Measurements from ENCODE around the gene GRID2.
"Not testable (repeated sequence)": the region's sequence is repeated elsewhere in the genome, so short reads cannot be mapped to it uniquely, and the experiment has no call there.

GRID2 gene

GRCh38 chr4:93232883-93233282 is 929.1 kb downstream of the GRID2 start:
- no peak for FAIRE-seq

GRCh38 chr4:93237521-93237920 is 933.8 kb downstream of the GRID2 start:
- DNase-seq (ENCODE audit: insufficient read length, low spot score) (no peak), FAIRE-seq (no peak)
- TF ChIP-seq PAX5 (IDR thresholded peaks at IDR 0.05; ENCODE audit: insufficient read depth, low read length, severe bottlenecking) = no peak
- no peak for TF ChIP-seq POLR2A (IDR thresholded peaks at IDR 0.05; ENCODE audit: low read depth, low read length)

More at GRCh38 chr4:93232883-93233282, 929.1 kb downstream of the GRID2 start:
- DNase-seq (ENCODE audit: insufficient read length, low spot score) = no peak
- TF ChIP-seq SPI1 (IDR thresholded peaks at IDR 0.05; ENCODE audit: low read depth, low read length) (no peak), POLR2A (IDR thresholded peaks at IDR 0.05; ENCODE audit: low read depth, low read length) (no peak), TAF1 (IDR thresholded peaks at IDR 0.05; ENCODE audit: low read depth, low read length) (no peak), POU2F2 (IDR thresholded peaks at IDR 0.05; ENCODE audit: low read depth, low read length) (no peak), PAX5 (IDR thresholded peaks at IDR 0.05; ENCODE audit: insufficient read depth, low read length, severe bottlenecking) (no peak), POLR2AphosphoS5 (IDR thresholded peaks at IDR 0.05; ENCODE audit: low read depth, low read length) (no peak)

GRCh38 chr4:93243262-93243661 is 939.5 kb downstream of the GRID2 start:
- no peak for FAIRE-seq

GRCh38 chr4:93261207-93261606 is 957.4 kb downstream of the GRID2 start:
- DNase-seq (ENCODE audit: insufficient read length, low spot score) (no peak), FAIRE-seq (no peak)
- TF ChIP-seq SPI1 (IDR thresholded peaks at IDR 0.05; ENCODE audit: low read depth, low read length) (no peak), TAF1 (IDR thresholded peaks at IDR 0.05; ENCODE audit: low read depth, low read length) (no peak), POU2F2 (IDR thresholded peaks at IDR 0.05; ENCODE audit: low read depth, low read length) (no peak), POLR2AphosphoS5 (IDR thresholded peaks at IDR 0.05; ENCODE audit: low read depth, low read length) (no peak), POLR2A (IDR thresholded peaks at IDR 0.05; ENCODE audit: low read depth, low read length) (no peak), PAX5 (IDR thresholded peaks at IDR 0.05; ENCODE audit: insufficient read depth, low read length, severe bottlenecking) (no peak)

More at GRCh38 chr4:93243262-93243661, 939.5 kb downstream of the GRID2 start:
- TF ChIP-seq POLR2A (IDR thresholded peaks at IDR 0.05; ENCODE audit: low read depth, low read length) (no peak), POLR2AphosphoS5 (IDR thresholded peaks at IDR 0.05; ENCODE audit: low read depth, low read length) (no peak), POU2F2 (IDR thresholded peaks at IDR 0.05; ENCODE audit: low read depth, low read length) (no peak), SPI1 (IDR thresholded peaks at IDR 0.05; ENCODE audit: low read depth, low read length) (no peak), TAF1 (IDR thresholded peaks at IDR 0.05; ENCODE audit: low read depth, low read length) (no peak), PAX5 (IDR thresholded peaks at IDR 0.05; ENCODE audit: insufficient read depth, low read length, severe bottlenecking) (no peak)
- no peak for DNase-seq (ENCODE audit: insufficient read length, low spot score)

- FAIRE-seq = no peak
- TF ChIP-seq PAX5 (IDR thresholded peaks at IDR 0.05; ENCODE audit: insufficient read depth, low read length, severe bottlenecking) = no peak
- TF ChIP-seq POLR2AphosphoS5 (IDR thresholded peaks at IDR 0.05; ENCODE audit: low read depth, low read length) = no peak
- TF ChIP-seq SPI1 (IDR thresholded peaks at IDR 0.05; ENCODE audit: low read depth, low read length) = no peak
- TF ChIP-seq TAF1 (IDR thresholded peaks at IDR 0.05; ENCODE audit: low read depth, low read length) = no peak
- no peak for TF ChIP-seq POLR2A (IDR thresholded peaks at IDR 0.05; ENCODE audit: low read depth, low read length)
- TF ChIP-seq POU2F2 (IDR thresholded peaks at IDR 0.05; ENCODE audit: low read depth, low read length) = no peak
- DNase-seq (ENCODE audit: insufficient read length, low spot score) = no peak
Observed at GRCh38 chr4:93263166-93263565, 959.4 kb downstream of the GRID2 start.

GRCh38 chr4:93267747-93268146 is 964.0 kb downstream of the GRID2 start:
- TF ChIP-seq POU2F2 (IDR thresholded peaks at IDR 0.05; ENCODE audit: low read depth, low read length) (no peak), POLR2AphosphoS5 (IDR thresholded peaks at IDR 0.05; ENCODE audit: low read depth, low read length) (no peak), TAF1 (IDR thresholded peaks at IDR 0.05; ENCODE audit: low read depth, low read length) (no peak), SPI1 (IDR thresholded peaks at IDR 0.05; ENCODE audit: low read depth, low read length) (no peak), POLR2A (IDR thresholded peaks at IDR 0.05; ENCODE audit: low read depth, low read length) (no peak), PAX5 (IDR thresholded peaks at IDR 0.05; ENCODE audit: insufficient read depth, low read length, severe bottlenecking) (no peak)
- FAIRE-seq = no peak
- DNase-seq (ENCODE audit: insufficient read length, low spot score) = no peak

- FAIRE-seq (no peak), DNase-seq (ENCODE audit: insufficient read length, low spot score) (no peak)
- TF ChIP-seq PAX5 (IDR thresholded peaks at IDR 0.05; ENCODE audit: insufficient read depth, low read length, severe bottlenecking) = no peak
Observed at GRCh38 chr4:93285346-93285745, 981.6 kb downstream of the GRID2 start.

- FAIRE-seq (no peak), DNase-seq (ENCODE audit: insufficient read length, low spot score) (no peak)
- TF ChIP-seq POU2F2 (IDR thresholded peaks at IDR 0.05; ENCODE audit: low read depth, low read length) (no peak), SPI1 (IDR thresholded peaks at IDR 0.05; ENCODE audit: low read depth, low read length) (no peak), POLR2AphosphoS5 (IDR thresholded peaks at IDR 0.05; ENCODE audit: low read depth, low read length) (no peak), PAX5 (IDR thresholded peaks at IDR 0.05; ENCODE audit: insufficient read depth, low read length, severe bottlenecking) (no peak), TAF1 (IDR thresholded peaks at IDR 0.05; ENCODE audit: low read depth, low read length) (no peak), POLR2A (IDR thresholded peaks at IDR 0.05; ENCODE audit: low read depth, low read length) (no peak)
Observed at GRCh38 chr4:93289241-93289640, 985.5 kb downstream of the GRID2 start.

GRCh38 chr4:93289831-93290230 is 986.1 kb downstream of the GRID2 start:
- no peak for TF ChIP-seq TAF1 (IDR thresholded peaks at IDR 0.05; ENCODE audit: low read depth, low read length)
- no peak for TF ChIP-seq PAX5 (IDR thresholded peaks at IDR 0.05; ENCODE audit: insufficient read depth, low read length, severe bottlenecking)
- TF ChIP-seq POLR2A (IDR thresholded peaks at IDR 0.05; ENCODE audit: low read depth, low read length) = no peak
- no peak for TF ChIP-seq POU2F2 (IDR thresholded peaks at IDR 0.05; ENCODE audit: low read depth, low read length)
- TF ChIP-seq POLR2AphosphoS5 (IDR thresholded peaks at IDR 0.05; ENCODE audit: low read depth, low read length) = no peak
- no peak for TF ChIP-seq SPI1 (IDR thresholded peaks at IDR 0.05; ENCODE audit: low read depth, low read length)
- FAIRE-seq = no peak
- DNase-seq (ENCODE audit: insufficient read length, low spot score) = no peak

- TF ChIP-seq POLR2A (IDR thresholded peaks at IDR 0.05; ENCODE audit: low read depth, low read length) (no peak), POU2F2 (IDR thresholded peaks at IDR 0.05; ENCODE audit: low read depth, low read length) (no peak), SPI1 (IDR thresholded peaks at IDR 0.05; ENCODE audit: low read depth, low read length) (no peak), TAF1 (IDR thresholded peaks at IDR 0.05; ENCODE audit: low read depth, low read length) (no peak), POLR2AphosphoS5 (IDR thresholded peaks at IDR 0.05; ENCODE audit: low read depth, low read length) (no peak), PAX5 (IDR thresholded peaks at IDR 0.05; ENCODE audit: insufficient read depth, low read length, severe bottlenecking) (no peak)
- no peak for FAIRE-seq
- no peak for DNase-seq (ENCODE audit: insufficient read length, low spot score)
Observed at GRCh38 chr4:93299118-93299517, 995.4 kb downstream of the GRID2 start.

GRCh38 chr4:93300780-93301555 is 997.2 kb downstream of the GRID2 start:
- not testable (repeated sequence) for DNase-seq (ENCODE audit: insufficient read length, low spot score); FAIRE-seq

All from GM12891 (cell line).